NCI-H1048 (cell line): ENCODE results near the gene MCC.

ENCODE experiments used
- DNase-seq: peaks from one replicate; lab custom pipeline; 2025; lab: John Stamatoyannopoulos, UW

MCC gene

GRCh38 chr5:113199122-113199905 lies 288.9 kb downstream of the MCC start:
- no peak for DNase-seq

GRCh38 chr5:113197456-113198200 lies 290.6 kb downstream of the MCC start:
- no peak for DNase-seq

- no peak for DNase-seq
These were observed 292.5 kb downstream of the MCC start for GRCh38 chr5:113195771-113196170.

DNA sequence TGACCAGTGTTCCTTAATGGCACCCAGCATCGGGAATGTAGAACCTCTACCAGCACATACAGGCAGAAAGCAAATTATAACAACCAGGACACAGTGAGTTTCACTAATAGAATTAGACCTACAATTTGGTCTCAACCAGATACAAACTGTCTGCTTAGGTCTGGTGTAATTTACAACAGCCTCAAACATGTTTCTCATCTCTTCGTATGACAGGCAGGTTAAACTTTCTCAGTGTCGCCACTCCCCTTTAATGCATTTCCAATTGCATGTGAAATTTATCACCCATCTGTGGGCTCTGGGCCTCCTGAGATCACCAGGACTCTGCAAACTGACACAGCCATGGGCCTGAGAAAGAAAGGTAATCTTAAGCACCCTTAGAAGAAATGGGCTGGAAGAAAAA lies 293.0 kb downstream of the MCC start:
- DNase-seq = no peak

GRCh38 chr5:113194591-113194990 lies 293.7 kb downstream of the MCC start:
- no peak for DNase-seq

GRCh38 chr5:113194125-113194524 lies 294.1 kb downstream of the MCC start:
- no peak for DNase-seq

- DNase-seq = no peak
These were observed 294.8 kb downstream of the MCC start for GRCh38 chr5:113193311-113193978.

- no peak for DNase-seq
These were observed 295.7 kb downstream of the MCC start for GRCh38 chr5:113192541-113192940.

- DNase-seq = no peak
These were observed 297.9 kb downstream of the MCC start for GRCh38 chr5:113190347-113190746.

DNA sequence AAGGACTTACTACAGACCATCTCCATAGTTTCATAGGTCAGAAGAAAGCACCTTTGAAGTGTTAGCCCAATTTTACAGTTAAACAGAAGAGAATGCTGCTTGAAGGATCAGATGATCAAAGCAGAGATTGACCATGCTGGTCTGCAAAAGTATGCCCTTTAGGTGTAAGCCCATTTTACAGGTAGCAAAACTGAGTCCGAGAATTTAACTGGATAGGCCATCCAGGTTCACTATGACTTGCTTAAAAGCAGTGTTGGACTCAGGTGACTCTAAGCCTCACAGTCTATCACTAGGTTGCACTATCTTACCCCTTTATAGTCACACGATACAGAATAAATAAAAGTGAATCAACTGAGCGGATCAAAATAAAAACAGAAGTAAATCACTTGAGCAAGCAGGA lies 299.0 kb downstream of the MCC start:
- no peak for DNase-seq

DNA sequence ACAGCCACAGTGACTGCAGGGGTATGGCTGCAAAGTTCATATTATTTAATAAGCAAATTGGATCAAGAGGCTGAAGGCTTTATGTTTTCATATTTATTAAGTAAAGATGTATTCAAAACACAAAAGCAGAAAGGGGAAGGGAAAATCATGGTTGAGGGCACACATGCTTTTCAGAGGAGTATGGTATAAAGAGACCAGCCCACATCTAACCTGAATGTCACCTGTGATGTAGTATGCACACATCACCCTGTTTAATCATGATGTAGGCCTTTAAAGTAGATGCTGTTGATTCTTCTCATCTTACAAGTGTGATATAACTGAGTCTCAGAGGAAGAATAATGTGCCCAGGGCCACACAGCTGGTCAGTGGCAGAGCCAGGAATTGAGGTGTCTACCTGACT lies 299.8 kb downstream of the MCC start:
- no peak for DNase-seq

- DNase-seq = no peak
These were observed 300.3 kb downstream of the MCC start for GRCh38 chr5:113187906-113188305.

DNA sequence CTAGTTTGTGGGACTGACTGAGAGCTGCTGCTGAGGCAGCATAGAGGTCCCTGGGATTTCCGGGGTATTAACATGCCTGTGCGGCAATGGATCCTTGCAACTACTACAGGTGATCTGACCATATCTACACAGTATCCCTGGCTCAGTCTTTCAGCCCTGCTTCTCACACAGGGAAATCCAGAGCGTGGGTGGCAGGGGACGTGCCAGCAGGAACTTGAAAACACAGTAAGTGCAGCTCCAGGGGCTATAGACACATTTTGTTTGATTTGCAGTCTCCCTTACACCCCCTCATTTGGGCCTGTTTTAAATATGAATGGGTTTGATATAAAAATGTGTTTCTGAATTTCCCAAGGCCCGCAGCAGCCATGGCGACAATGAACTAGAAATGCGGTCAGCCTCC lies 302.2 kb downstream of the MCC start:
- DNase-seq = no peak

- no peak for DNase-seq
These were observed 304.6 kb downstream of the MCC start for GRCh38 chr5:113183694-113184093.

DNA sequence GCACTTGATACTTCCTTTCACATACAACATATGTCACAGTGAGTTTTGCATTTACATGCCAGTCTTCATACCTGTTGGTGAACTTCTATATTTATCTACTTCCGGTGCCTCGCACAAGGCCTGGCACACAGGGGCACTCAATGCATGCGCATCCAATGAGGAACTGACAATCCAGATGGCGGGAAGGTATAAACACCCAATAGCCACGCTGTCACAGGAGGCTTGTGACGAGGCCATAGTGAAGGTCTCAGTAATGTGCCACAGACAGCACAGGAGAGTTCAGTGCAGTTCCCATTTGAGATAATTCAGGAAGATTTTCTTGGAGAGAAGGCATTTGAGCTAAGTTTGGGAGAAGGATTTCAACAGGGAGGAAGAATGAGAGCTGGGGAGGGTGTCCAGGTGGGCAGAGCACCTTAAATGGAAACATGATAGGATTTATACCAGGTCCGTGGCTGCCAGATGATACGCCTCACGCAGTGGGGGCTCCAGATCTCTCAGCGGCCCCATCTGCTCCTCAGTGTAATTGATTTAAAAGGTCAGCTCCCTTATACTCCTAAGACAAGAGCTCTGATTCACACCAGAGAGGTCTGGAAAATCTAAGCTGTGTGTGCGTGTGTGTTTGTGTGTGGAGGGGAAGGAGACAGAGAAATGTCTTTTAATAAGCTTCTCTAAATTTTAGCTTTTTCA lies 305.5 kb downstream of the MCC start:
- no peak for DNase-seq

GRCh38 chr5:113181853-113182490 lies 306.3 kb downstream of the MCC start:
- no peak for DNase-seq

GRCh38 chr5:113181409-113181808 lies 306.8 kb downstream of the MCC start:
- DNase-seq = no peak

DNA sequence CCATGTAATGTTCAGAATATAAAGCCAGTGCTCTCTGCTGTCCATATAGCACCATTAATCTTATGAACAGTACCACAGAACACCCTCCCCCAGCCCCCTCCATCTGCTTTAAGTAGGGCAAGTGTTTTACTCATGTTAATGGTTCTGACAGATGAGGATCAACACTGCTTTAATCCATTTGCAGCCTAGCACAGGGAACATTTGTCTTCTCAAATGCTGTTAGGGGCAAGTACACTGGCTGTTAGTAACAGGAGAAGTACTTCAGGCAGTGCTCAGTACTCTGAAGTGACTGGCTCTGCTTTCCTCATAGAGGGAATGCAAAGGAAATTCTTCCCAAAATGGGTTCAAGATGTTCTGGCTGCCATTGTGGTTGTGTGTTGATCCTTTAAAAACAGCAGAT lies 309.1 kb downstream of the MCC start:
- DNase-seq = no peak

GRCh38 chr5:113178073-113178779 lies 310.0 kb downstream of the MCC start:
- DNase-seq = no peak

DNA sequence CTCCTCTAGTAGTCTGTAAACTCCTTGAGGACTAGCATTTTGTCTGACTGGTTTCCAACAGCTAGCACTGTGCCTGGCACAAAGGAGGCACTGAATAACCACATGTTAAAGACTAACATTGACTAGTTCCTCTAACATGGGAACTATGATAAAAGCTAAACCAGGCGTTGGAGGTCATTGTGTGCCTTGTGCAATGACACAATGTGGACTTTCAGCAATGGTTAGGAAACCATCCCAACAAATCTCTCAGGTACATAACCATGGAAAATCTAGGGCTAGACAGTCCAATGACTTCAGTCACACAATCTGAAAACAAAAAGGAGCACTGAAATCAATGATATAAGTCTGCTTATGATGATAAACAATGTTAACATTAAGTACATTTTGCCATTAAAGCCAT lies 311.0 kb downstream of the MCC start:
- DNase-seq = no peak

DNA sequence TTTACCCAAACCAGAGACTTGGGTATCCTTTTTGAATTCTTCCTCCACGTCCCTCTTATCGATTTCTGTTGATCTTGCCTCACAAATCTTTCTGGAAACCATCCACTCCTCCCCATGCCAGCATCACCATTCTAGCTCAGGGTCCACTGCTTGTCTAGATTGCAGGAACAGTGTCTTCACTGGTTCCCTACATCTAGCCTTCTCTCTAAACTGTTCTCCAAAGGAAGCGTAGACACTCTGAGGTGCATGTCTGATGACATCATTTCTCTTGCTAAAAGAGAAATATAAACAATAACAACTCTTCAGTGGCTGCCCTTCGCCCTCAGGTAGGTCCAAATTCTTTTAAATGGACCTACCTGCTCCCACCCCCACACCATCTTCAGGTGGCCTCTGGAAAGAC lies 311.5 kb downstream of the MCC start:
- DNase-seq = no peak
